HL-60/S4 treated with retinoic acid at 250 ng/mL for 4 days and 3 days (cell line): ENCODE measurements around the gene ARFIP1.
"Not testable (repeated sequence)": the region's sequence is repeated elsewhere in the genome, so short reads cannot be mapped to it uniquely, and the experiment has no call there.

ENCODE experiments used
- in situ Hi-C: fragments of 300-500 bp; cut with MboI; formaldehyde crosslinking; loops from 2 replicates; pipeline ENCODE4 v1.7.0; 2022; ENCODE audit warnings: low sequenced_read_pairs

ARFIP1 gene

GRCh38 chr4:152887981-152888380, 108.2 kb downstream of the ARFIP1 start:
- in situ Hi-C loops = no loop called here

GRCh38 chr4:152892974-152893373, 113.2 kb downstream of the ARFIP1 start:
- in situ Hi-C loops = no loop called here

GRCh38 chr4:152894673-152895072, 114.9 kb downstream of the ARFIP1 start:
- in situ Hi-C loops = no loop called here

GRCh38 chr4:152896811-152897210, 117.1 kb downstream of the ARFIP1 start:
- in situ Hi-C loops = no loop called here

- in situ Hi-C loops = not testable (repeated sequence)
Measured at GRCh38 chr4:152898133-152898532, 118.4 kb downstream of the ARFIP1 start.

- in situ Hi-C loops = no loop called here
Measured at GRCh38 chr4:152898606-152899005, 118.9 kb downstream of the ARFIP1 start.

GRCh38 chr4:152900395-152900794, 120.6 kb downstream of the ARFIP1 start:
- in situ Hi-C loops = no loop called here

- in situ Hi-C loops = no loop called here
Measured at GRCh38 chr4:152901205-152901604, 121.5 kb downstream of the ARFIP1 start.

- in situ Hi-C loops = no loop called here
Measured at GRCh38 chr4:152903658-152904057, 123.9 kb downstream of the ARFIP1 start.

- in situ Hi-C loops = no loop called here
Measured at GRCh38 chr4:152909901-152910300, 130.1 kb downstream of the ARFIP1 start.

- in situ Hi-C loops = no loop called here
Measured at GRCh38 chr4:152910521-152910920, 130.8 kb downstream of the ARFIP1 start.

- in situ Hi-C loops = no loop called here
Measured at GRCh38 chr4:152917543-152918395, 138.0 kb downstream of the ARFIP1 start.

GRCh38 chr4:152919826-152920225, 140.1 kb downstream of the ARFIP1 start:
- in situ Hi-C loops = no loop called here

GRCh38 chr4:152920768-152921167, 141.0 kb downstream of the ARFIP1 start:
- in situ Hi-C loops = no loop called here

GRCh38 chr4:152921284-152921683, 141.5 kb downstream of the ARFIP1 start:
- in situ Hi-C loops = no loop called here

GRCh38 chr4:152925851-152926250, 146.1 kb downstream of the ARFIP1 start:
- in situ Hi-C loops = no loop called here

GRCh38 chr4:152926959-152927358, 147.2 kb downstream of the ARFIP1 start:
- in situ Hi-C loops = no loop called here

- in situ Hi-C loops = no loop called here
Measured at GRCh38 chr4:152927737-152928136, 148.0 kb downstream of the ARFIP1 start.

GRCh38 chr4:152928286-152928685, 148.5 kb downstream of the ARFIP1 start:
- in situ Hi-C loops = no loop called here

- in situ Hi-C loops = no loop called here
Measured at GRCh38 chr4:152929888-152930287, 150.1 kb downstream of the ARFIP1 start.

GRCh38 chr4:152935143-152935542, 155.4 kb downstream of the ARFIP1 start:
- in situ Hi-C loops = no loop called here

GRCh38 chr4:152935631-152936445, 156.1 kb downstream of the ARFIP1 start, which contains the start of gene FHDC1:
TSS of gene FHDC1 (plus strand) at chr4:152936323. CDS start at chr4:152943058, 6,735 bp downstream.
- in situ Hi-C loops = no loop called here
